Colonic mucosa (tissue), 4 donors: ENCODE measurements around the gene STC2. TPM values are rescaled to one million over a fixed set of nuclear protein-coding genes. Genes with fewer than 3 reads are reported as not detected.

Experiments
- DNase-seq: peaks from one replicate; pipeline ENCODE4 v3.0.0-alpha.2; 2020
- H3K27ac ChIP-seq: fragments of 200-600 bp; one replicate; pipeline ENCODE4 v1.8.0; 2021
- H3K27me3 ChIP-seq: fragments of 200-600 bp; one replicate; pipeline ENCODE4 v1.8.0; 2021
- H3K36me3 ChIP-seq: fragments of 200-600 bp; one replicate; pipeline ENCODE4 v1.8.0; 2021
- H3K4me1 ChIP-seq: fragments of 200-600 bp; one replicate; pipeline ENCODE4 v1.8.0; 2021; ENCODE audit warnings: mild to moderate bottlenecking
- H3K4me3 ChIP-seq: fragments of 200-600 bp; one replicate; pipeline ENCODE4 v1.8.0; 2021
- H3K9ac ChIP-seq, 2 donors: one replicate each; pipeline ENCODE4 v1.7.0; 2013; ENCODE audit warnings: control low read depth in 2 of 2, low read depth in 2 of 2, low read length in 2 of 2
- H3K9me3 ChIP-seq: fragments of 200-600 bp; one replicate; pipeline ENCODE4 v1.8.0; 2021
- intact Hi-C: fragments of 100-400 bp; cut with DNase I; formaldehyde crosslinking; loops from one replicate; pipeline ENCODE4 v1.14.1; 2022
- microRNA-seq: library from miRNA; unstranded; fragments of <30 nt; microRNA quantifications from one replicate; pipeline ENCODE4, GENCODE V29; 2019
- total RNA-seq, 2 donors: library from RNA; stranded (reverse); fragmentation: NEBNext Ultra II Directional in 1 of 2; extraction: Animal tissue kit (Norgen Biotek cat#: 25700) in 1 of 2; gene quantifications; one replicate each; pipeline ENCODE4 v1.2.1, GENCODE V29; 2021
- TF ChIP-seq, protein P1 (sequence below): fragments of 200-600 bp; IDR thresholded peaks from one replicate; pipeline ENCODE4 v1.8.0; 2022; ENCODE audit warnings: antibody characterized with exemption, mild to moderate bottlenecking
- donor health status: healthy.
- donor health status: DM: no; HTN: no; CAD: no.
- donor health status: DM: no; HTN: no; CAD: no.

Gene STC2
- total RNA-seq, 2 donors from 2014 or later = 1.8 to 2.5 TPM

DNA sequence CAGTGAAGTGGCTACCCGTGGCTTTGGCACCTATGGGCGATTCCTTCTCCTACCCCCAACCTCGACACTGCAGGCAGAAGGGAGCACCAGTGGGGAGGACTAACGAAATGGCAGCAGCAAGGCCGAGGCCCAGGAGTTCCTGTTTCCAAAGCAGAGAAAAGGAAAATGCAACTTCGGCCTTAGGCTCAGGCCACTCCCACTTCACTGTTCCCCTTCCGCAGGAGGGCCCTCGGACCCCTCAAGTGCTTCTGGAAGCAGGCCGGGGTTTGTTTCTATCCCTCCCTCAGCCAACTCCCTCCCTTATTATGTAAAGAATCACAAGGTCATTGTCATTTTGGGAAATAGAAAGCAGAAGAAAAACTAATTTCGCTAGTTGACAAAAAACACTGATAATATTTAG is 56.8 kb downstream of the STC2 start:
- DNase-seq = no peak
- Histone ChIP-seq H3K27ac (no peak overlapping the region), H3K36me3 (no peaks in the 10 kb centered on the region), H3K4me3 (no peak overlapping the region), H3K9me3 (no peaks in the 10 kb centered on the region), H3K4me1 (no peaks in the 10 kb centered on the region), H3K9ac (no peak overlapping the region), H3K27me3 (no peaks in the 10 kb centered on the region)
- TF ChIP-seq, protein P1, sequence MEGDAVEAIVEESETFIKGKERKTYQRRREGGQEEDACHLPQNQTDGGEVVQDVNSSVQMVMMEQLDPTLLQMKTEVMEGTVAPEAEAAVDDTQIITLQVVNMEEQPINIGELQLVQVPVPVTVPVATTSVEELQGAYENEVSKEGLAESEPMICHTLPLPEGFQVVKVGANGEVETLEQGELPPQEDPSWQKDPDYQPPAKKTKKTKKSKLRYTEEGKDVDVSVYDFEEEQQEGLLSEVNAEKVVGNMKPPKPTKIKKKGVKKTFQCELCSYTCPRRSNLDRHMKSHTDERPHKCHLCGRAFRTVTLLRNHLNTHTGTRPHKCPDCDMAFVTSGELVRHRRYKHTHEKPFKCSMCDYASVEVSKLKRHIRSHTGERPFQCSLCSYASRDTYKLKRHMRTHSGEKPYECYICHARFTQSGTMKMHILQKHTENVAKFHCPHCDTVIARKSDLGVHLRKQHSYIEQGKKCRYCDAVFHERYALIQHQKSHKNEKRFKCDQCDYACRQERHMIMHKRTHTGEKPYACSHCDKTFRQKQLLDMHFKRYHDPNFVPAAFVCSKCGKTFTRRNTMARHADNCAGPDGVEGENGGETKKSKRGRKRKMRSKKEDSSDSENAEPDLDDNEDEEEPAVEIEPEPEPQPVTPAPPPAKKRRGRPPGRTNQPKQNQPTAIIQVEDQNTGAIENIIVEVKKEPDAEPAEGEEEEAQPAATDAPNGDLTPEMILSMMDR = no peak
- intact Hi-C loops = no loop called here

DNA sequence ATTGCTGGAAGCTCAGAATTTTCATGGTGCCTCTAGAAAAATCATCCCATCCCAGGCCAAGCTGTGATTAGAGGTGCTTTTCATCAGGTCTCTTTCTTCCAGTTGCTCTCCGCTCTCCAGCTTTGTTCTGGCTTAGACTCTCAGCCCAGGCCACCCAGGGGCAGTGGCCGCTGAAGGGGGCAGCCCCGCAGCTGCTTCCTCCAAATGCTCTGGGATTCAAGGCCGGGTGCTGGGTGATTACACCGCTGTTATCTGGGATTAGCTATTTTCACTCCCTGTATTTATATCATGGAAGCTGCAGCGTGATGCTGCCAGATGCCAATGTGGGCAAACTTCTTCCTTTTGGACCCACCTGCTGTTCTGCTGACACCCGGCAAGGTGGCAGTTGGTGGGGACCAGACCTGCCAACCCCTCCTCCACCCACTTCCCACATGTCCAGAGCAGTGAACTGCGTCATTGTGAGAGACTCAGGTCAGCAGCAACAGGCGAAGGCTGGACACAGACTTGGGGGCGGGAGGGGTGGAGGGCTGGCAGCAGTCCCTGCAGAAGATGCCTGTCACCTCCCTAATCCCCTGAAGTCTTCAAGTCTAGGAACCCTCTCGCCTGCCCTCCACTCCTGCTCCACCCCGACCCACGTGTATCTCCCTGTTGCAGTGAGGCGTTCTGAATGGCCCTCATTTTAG is 59.3 kb downstream of the STC2 start:
- intact Hi-C loops = no loop called here
- no peak overlapping the region for H3K9ac ChIP-seq
- no peak overlapping the region for H3K4me3 ChIP-seq
- peaks cover 3% of the 10 kb centered on the region for H3K27me3 ChIP-seq
- no peak overlapping the region for H3K27ac ChIP-seq
- H3K4me1 ChIP-seq = no peaks in the 10 kb centered on the region
- H3K36me3 ChIP-seq = no peaks in the 10 kb centered on the region
- H3K9me3 ChIP-seq = no peaks in the 10 kb centered on the region
- TF ChIP-seq, protein P1 = no peak
- no peak for DNase-seq

DNA sequence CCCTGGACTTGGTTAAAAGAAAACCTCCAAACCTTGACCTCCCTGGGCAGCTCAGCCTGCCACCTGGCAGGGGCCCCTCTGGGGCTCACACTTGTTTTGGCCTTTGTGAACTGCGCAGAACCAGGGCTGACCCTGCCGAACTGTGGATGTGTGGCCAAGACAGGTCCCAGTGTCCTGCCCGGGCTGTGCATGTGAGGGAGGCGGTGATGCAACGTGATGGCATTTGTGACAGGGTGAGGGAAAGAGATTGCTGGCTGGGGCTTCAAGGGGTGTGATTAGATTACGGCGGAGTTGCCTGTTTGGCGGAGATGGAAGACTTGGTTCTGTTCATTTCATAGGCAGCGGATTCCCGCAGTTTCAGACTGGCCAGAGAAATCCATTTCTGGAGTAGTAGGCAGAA is 62.8 kb downstream of the STC2 start:
- H3K9ac ChIP-seq = no peak overlapping the region
- H3K9me3 ChIP-seq = no peaks in the 10 kb centered on the region
- no peak overlapping the region for H3K27ac ChIP-seq
- TF ChIP-seq, protein P1 = no peak
- intact Hi-C loops = no loop called here
- no peaks in the 10 kb centered on the region for H3K36me3 ChIP-seq
- no peak overlapping the region for H3K4me3 ChIP-seq
- peaks cover 3% of the 10 kb centered on the region for H3K27me3 ChIP-seq
- no peaks in the 10 kb centered on the region for H3K4me1 ChIP-seq
- DNase-seq = no peak

Small RNAs within 50 kb of the gene (microRNA-seq; reads per million reads assigned to microRNA genes)
- not detected for gene MIR8056

Other genes starting within 250 kb of the STC2 start
- 10 to 100 TPM; 11.4 to 17.2 TPM for gene BNIP1, start 183.9 kb downstream of the STC2 start, total RNA-seq
- gene NKX2-5, start 93.2 kb downstream of the STC2 start, total RNA-seq = not detected